PC-3 (cell line): ENCODE results near the gene SFRP2. TPM values are rescaled to one million over a fixed set of nuclear protein-coding genes. Genes with fewer than 3 reads are reported as not detected.
A peak's percentile ranks its signal among the peaks of the same experiment; 100 is the strongest.

Source experiments
- ATAC-seq: fragments of 200-7000 bp; cut with Tn5 transposase; 2 replicates; pipeline ENCODE4 v1.9.1; 2020; ENCODE audit warnings: mild to moderate bottlenecking, moderate library complexity
- BruUV-seq: library from RNA; stranded (reverse); fragments of 400-500 nt; replicated peaks from 2 replicates; lab custom pipeline; 2021; lab: Mats Ljungman, UMichigan
- CTCF ChIA-PET: fragments of 300-600 bp; sonication (Branson Sonifier 250); formaldehyde crosslinking; loops from one replicate; lab custom pipeline; 2022; ENCODE audit warnings: antibody characterized with exemption; lab: Charles Lee
- POLR2A ChIA-PET: fragments of 300-600 bp; sonication (Branson Sonifier 250); formaldehyde crosslinking; loops from one replicate; lab custom pipeline; 2022; ENCODE audit warnings: antibody characterized with exemption; ENCODE audit not compliant: unreplicated experiment; lab: Charles Lee
- DNase-seq: peaks from one replicate; pipeline ENCODE4 v3.0.0-alpha.2; 2015
- H2AFZ ChIP-seq: fragments of 300-600 bp; sonication (generic); 2 replicates; pipeline ENCODE4 v1.6.0; 2016; ENCODE audit warnings: antibody characterized with exemption, low read length
- H3F3A ChIP-seq: fragments of 300-600 bp; sonication (generic); one replicate; pipeline ENCODE4 v1.6.0; 2017; ENCODE audit warnings: antibody characterized with exemption, low read length, control low read depth, mild to moderate bottlenecking; ENCODE audit not compliant: unreplicated experiment
- H3K27ac ChIP-seq: fragments of 300-600 bp; sonication (generic); 2 replicates; pipeline ENCODE4 v1.5.1; 2016; ENCODE audit warnings: mild to moderate bottlenecking, low read length
- H3K27me3 ChIP-seq: fragments of 300-600 bp; sonication (generic); 2 replicates; pipeline ENCODE4 v1.6.1; 2016; ENCODE audit warnings: low read length, mixed read lengths
- H3K36me3 ChIP-seq: fragments of 300-600 bp; sonication (generic); 2 replicates; pipeline ENCODE4 v1.6.1; 2016; ENCODE audit warnings: low read depth, mixed run types, low read length, mixed read lengths
- H3K4me1 ChIP-seq: fragments of 300-600 bp; sonication (generic); 2 replicates; pipeline ENCODE4 v1.5.1; 2016; ENCODE audit warnings: low read length; ENCODE audit not compliant: insufficient read depth
- H3K4me2 ChIP-seq: fragments of 300-600 bp; sonication (generic); 2 replicates; pipeline ENCODE4 v1.6.0; 2016; ENCODE audit warnings: low read length
- H3K4me3 ChIP-seq: fragments of 300-600 bp; sonication (generic); 2 replicates; pipeline ENCODE4 v1.5.1; 2016; ENCODE audit warnings: mild to moderate bottlenecking, low read length, mixed read lengths
- H3K79me2 ChIP-seq: fragments of 300-600 bp; sonication (generic); 2 replicates; pipeline ENCODE4 v1.6.1; 2017; ENCODE audit warnings: low read length, mixed read lengths
- H3K9ac ChIP-seq: fragments of 300-600 bp; sonication (generic); 2 replicates; pipeline ENCODE4 v1.6.0; 2016; ENCODE audit warnings: mild to moderate bottlenecking, low read length
- H3K9me2 ChIP-seq: fragments of 300-600 bp; sonication (generic); replicated peaks from 2 replicates; pipeline ENCODE4 v1.6.1; 2016; ENCODE audit warnings: mixed run types, low read length, mixed read lengths
- H3K9me3 ChIP-seq: fragments of 300-600 bp; sonication (generic); 2 replicates; pipeline ENCODE4 v1.6.1; 2016; ENCODE audit warnings: low read length, mixed read lengths
- H4K20me1 ChIP-seq: fragments of 300-600 bp; sonication (generic); 2 replicates; pipeline ENCODE4 v1.6.1; 2016; ENCODE audit warnings: low read length, mixed read lengths
- EZH2 ChIP-seq: fragments of 300-600 bp; sonication (generic); IDR thresholded peaks from one replicate; pipeline ENCODE4 v1.6.1; 2017; ENCODE audit warnings: antibody characterized with exemption, mild to moderate bottlenecking, low read length; ENCODE audit not compliant: unreplicated experiment
- EZH2phosphoT487 ChIP-seq: fragments of 300-600 bp; sonication (generic); IDR thresholded peaks from 2 replicates; pipeline ENCODE4 v1.6.1; 2018; ENCODE audit warnings: mild to moderate bottlenecking, antibody characterized with exemption, low read length, borderline replicate concordance
- intact Hi-C: fragments of 100-400 bp; cut with micrococcal nuclease; formaldehyde crosslinking; loops from 2 replicates; pipeline ENCODE4 v1.9.0; 2023
- total RNA-seq: library from RNA; depleted of rRNA; stranded (reverse); fragments of >200 nt; gene quantifications from 2 replicates; pipeline ENCODE4 v1.2.3, GENCODE V29; 2014
- TF ChIP-seq, protein P1 (sequence below): fragments of 300-600 bp; sonication (generic); conservative IDR thresholded peaks from 2 replicates; pipeline ENCODE4 v1.5.1; 2017; ENCODE audit warnings: antibody characterized with exemption, low read depth, mild to moderate bottlenecking, low read length

The SFRP2 gene
- total RNA-seq, 1 experiment from 2014 or later, result not detected

DNA sequence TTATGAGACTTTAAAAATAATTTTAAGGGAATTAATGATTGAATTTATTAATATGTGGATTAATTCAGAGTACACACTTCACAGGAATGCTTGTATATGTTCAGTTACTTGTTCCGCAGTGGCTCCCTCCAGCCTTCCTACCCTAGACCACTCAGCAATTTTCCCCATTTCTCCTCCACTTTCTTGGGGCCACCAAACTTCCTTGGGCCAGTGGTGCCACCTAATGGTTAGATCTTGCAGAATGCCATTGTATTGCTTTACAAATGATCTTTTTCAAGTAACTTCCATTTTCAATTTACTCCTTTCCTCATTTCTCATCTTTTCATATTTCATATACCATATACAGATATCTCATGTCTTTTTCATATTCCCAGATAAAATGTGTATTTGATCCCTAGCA lies 25.5 kb downstream of the SFRP2 start:
- Histone ChIP-seq H3K36me3 (no peaks in the 10 kb centered on the region), H3K79me2 (no peaks in the 10 kb centered on the region), H4K20me1 (no peaks in the 10 kb centered on the region), H3K4me1 (no peaks in the 10 kb centered on the region), H3F3A (no peaks in the 10 kb centered on the region), H3K27ac (no peak overlapping the region), H3K4me3 (no peak overlapping the region), H3K9ac (no peak overlapping the region), H3K9me3 (no peaks in the 10 kb centered on the region), H3K9me2 (no peaks in the 10 kb centered on the region), H3K4me2 (no peak overlapping the region), H2AFZ (no peak overlapping the region), H3K27me3 (peaks cover 3% of the 10 kb centered on the region; the same call in 1 of the 2 replicates)
- ChIA-PET CTCF (no interaction called here), POLR2A (no interaction called here)
- peak; percentile 32 for DNase-seq
- no TSS peak for BruUV-seq
- intact Hi-C loops, result no loop called here
- TF ChIP-seq, protein P1, sequence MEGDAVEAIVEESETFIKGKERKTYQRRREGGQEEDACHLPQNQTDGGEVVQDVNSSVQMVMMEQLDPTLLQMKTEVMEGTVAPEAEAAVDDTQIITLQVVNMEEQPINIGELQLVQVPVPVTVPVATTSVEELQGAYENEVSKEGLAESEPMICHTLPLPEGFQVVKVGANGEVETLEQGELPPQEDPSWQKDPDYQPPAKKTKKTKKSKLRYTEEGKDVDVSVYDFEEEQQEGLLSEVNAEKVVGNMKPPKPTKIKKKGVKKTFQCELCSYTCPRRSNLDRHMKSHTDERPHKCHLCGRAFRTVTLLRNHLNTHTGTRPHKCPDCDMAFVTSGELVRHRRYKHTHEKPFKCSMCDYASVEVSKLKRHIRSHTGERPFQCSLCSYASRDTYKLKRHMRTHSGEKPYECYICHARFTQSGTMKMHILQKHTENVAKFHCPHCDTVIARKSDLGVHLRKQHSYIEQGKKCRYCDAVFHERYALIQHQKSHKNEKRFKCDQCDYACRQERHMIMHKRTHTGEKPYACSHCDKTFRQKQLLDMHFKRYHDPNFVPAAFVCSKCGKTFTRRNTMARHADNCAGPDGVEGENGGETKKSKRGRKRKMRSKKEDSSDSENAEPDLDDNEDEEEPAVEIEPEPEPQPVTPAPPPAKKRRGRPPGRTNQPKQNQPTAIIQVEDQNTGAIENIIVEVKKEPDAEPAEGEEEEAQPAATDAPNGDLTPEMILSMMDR, result peak; percentile 56
- no peak for TF ChIP-seq EZH2phosphoT487
- no peak for ATAC-seq

DNA sequence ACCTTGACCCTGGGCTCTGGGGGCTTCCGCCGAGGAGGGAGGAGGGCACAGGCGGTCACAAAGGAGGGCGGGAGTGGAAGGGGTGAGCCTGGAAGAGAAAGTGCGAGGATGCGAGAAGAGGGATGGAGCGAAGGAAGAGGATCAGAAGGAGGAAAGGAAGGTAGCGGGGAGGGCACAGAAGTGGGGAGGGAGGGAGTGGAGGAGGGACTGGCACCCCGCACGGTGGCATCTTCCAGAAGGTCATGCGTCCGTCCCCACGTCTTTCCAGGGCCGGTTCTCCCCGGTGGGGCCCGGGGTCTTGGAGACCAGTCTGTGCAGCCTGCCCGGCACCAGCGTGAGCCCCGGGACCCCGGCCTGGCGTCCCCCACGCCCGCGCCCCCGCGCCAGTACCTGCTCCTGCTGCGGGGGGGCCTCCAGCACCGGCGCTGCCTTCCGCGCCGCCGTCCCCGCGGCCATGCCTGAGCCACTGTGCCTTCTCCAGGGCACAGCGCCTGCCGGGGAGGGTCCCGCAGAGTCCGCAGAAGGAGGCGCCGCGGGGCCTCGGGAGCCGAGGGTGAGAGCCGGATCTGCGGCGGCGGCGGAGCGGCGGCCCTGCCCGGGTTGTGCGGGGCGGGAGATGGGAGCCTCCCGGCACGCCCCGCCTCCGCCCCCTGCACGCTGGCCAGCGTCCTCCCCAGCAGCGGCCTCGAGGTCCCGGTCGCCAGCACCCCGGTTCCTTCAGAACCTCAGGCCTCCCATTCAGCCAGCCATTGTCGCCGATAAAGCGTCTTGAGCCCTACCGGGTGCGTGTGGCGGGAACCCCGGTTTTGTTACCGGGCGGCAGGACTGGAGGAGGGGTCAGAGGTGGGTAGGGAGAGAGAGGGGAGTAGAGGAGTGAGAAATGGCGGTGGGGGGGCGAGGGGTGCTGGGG lies 29.2 kb downstream of the SFRP2 start, which contains the start of gene RNF175:
TSS of gene RNF175 (minus strand) at position 618 of the 910 bp plus-strand sequence. CDS start at position 456, 162 bp downstream.
- no peaks in the 10 kb centered on the region for H4K20me1 ChIP-seq
- H3K9me2 ChIP-seq, result no peaks in the 10 kb centered on the region
- no peak for TF ChIP-seq EZH2
- TF ChIP-seq, protein P1, result no peak
- no peak for TF ChIP-seq EZH2phosphoT487
- no peaks in the 10 kb centered on the region for H3K36me3 ChIP-seq
- H3F3A ChIP-seq, result no peaks in the 10 kb centered on the region
- DNase-seq (no peak), ATAC-seq (no peak)
- intact Hi-C loops, result no loop called here
- no peak within 1 kb of the TSS for H3K4me2 ChIP-seq
- no peaks in the 10 kb centered on the region for H3K9me3 ChIP-seq
- H3K4me1 ChIP-seq, result peaks cover 4% of the 10 kb centered on the region; the same call in 1 of the 2 replicates
- H3K4me3 ChIP-seq, result no peak within 1 kb of the TSS
- H3K79me2 ChIP-seq, result no peaks in the 10 kb centered on the region
- ChIA-PET CTCF (no interaction called here), POLR2A (interaction anchor here (0.6 kb wide), 1 partner anchor 1121 kb away, joined by 3 read pairs; no protein-coding TSS in a partner anchor)
- no peak within 1 kb of the TSS for H2AFZ ChIP-seq
- no peak within 1 kb of the TSS for H3K9ac ChIP-seq
- H3K27ac ChIP-seq, result no peak within 1 kb of the TSS
- BruUV-seq, result no TSS peak
- 0 out of 2 replicates have a peak, but pooled peaks cover 2% of the 10 kb centered on the region for H3K27me3 ChIP-seq
